NCI-H2029 (cell line): ENCODE results near the gene SRA1.

Experiments
- DNase-seq: peaks from one replicate; lab custom pipeline; 2025; lab: John Stamatoyannopoulos, UW

Gene SRA1

GRCh38 chr5:140549237-140550144 lies 7.8 kb downstream of the SRA1 start:
- peak; percentile 58 for DNase-seq

DNA sequence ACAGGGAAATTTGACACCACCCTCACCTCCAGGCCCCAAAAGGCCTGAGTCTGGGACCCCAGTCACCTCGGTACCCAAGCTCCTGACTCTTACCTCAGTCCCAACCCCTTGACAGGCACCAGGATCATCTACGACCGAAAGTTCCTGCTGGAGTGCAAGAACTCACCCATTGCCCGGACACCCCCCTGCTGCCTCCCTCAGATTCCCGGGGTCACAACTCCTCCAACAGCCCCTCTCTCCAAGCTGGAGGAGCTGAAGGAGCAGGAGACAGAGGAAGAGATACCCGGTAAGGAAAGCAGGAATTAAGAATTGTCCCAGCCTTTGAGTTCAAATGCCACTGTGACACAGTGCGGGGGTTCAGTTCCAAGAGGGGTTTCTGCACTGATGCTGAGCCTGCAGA lies 8.5 kb downstream of the SRA1 start:
- DNase-seq, result no peak

DNA sequence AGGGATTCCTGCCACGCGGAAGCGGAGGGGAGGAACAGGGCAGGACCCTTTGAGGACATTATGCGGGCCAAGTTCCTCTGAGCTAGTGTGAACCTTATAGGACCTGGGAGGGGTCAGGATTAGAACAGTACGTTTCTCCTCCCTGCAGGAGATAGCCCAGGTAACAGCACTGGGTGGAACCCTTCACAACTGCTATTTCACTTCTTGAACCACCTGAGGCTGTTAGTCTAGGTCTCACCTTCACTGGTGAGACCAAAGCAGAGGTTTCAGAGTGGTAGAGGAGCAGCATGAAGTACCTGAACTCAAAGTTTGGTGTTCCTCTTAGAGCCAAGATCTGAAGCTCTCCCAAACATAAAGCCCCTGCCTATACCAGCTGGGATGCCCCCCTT lies 9.0 kb downstream of the SRA1 start:
- DNase-seq, result peak; percentile 34

GRCh38 chr5:140547508-140548299 lies 9.6 kb downstream of the SRA1 start, which contains the start of gene EIF4EBP3:
Gene EIF4EBP3 (plus strand): TSS chr5:140547662. CDS start chr5:140547738, 76 bp downstream.
- peak; percentile 95 for DNase-seq

GRCh38 chr5:140546851-140547507 lies 10.3 kb downstream of the SRA1 start:
- DNase-seq, result no peak

- DNase-seq, result no peak
Observed at GRCh38 chr5:140545606-140546005, 11.7 kb downstream of the SRA1 start.

DNA sequence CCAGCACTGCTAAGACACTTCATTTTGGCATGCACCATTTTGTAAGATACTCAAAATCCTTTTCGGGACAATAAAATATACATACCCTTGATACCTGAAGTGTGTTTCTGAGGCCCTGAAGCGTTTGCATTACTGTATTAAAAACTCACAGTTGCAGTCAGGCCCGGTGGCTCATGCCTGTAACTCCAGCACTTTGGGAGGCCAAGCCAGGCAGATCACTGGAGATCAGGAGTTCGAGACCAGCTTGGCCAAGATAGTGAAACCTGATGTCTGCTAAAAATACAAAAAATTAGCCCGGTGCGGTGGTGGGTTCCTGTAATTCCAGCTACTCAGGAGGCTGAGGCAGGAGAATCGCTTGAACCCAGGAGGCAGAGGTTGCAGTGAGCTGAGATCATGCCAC lies 12.3 kb downstream of the SRA1 start:
- no peak for DNase-seq

DNA sequence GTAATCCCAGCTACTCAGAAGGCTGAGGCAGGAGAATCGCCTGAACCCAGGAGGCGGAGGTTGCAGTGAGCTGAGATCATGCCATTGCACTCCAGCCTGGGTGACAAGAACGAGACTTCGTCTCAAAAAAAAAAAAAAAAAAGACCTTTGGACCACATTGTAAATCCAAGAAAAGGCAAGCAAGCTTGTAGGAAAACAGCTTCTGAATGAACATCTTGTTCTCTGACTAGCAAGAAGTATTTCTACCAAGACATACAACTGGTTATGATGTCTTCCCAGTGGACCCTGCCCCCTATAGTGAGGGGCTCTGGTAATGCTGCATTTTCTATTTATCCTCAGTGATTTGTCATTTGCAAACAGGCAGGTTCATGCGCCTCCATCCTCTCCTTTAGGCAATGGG lies 14.3 kb downstream of the SRA1 start:
- no peak for DNase-seq

GRCh38 chr5:140540227-140540626 lies 17.0 kb downstream of the SRA1 start:
- DNase-seq, result no peak

DNA sequence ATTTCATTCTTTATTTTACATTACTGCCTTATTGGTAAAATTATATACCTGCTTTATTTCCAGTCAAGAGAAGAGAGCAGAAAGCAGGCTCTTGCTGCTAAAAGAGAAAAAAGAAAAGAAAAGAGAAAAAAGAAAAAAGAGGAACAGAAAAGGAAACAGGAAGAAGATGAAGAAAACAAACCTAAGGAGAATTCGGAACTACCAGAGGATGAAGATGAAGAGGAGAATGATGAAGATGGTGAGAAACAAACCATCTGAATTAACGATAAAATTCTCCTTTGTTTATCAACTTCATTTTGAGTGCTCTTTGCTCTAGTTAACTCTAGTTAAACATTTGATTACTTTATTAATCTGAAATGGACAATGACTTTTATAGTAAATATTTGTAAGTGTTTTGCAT lies 33.3 kb downstream of the SRA1 start:
- no peak for DNase-seq

DNA sequence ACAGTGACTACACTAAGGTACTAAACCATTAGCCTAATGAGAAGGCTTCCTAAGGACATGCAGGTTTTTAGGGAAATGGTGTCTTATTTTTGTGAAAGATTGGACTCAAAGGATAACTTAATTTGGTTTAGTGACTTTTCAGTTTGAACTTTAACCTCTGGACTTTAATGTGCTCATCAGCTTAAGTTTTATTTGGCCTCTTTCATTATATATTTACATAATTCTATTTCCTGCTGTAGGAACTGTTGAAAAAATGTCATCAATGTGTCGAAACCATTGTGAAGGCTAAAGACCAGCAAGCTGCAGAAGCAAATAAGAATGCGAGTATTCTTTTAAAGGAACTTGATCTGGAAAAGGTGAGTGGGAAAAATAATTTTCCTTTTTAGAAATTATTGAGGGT lies 44.1 kb downstream of the SRA1 start:
- DNase-seq, result no peak

GRCh38 chr5:140509898-140510297 lies 47.4 kb downstream of the SRA1 start:
- DNase-seq, result peak; percentile 57

DNA sequence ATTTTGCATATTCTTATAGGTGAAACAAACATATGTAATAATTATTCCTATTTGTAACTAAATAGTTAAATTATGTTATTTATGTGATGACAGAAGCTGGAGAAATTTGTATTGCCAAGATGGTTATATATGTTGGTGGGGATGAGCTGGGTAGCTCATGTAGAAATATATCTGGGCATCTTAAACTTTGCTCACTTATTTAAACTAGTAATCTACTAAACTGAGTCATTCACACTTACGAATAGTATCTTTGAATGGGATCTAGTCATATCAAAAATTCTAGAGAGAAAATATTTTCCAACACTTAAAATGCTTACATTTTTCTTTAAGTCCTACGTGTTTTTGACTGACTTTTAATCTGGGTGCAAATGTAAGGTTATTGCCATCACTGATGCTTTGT lies 54.4 kb downstream of the SRA1 start:
- no peak for DNase-seq
